ENCODE data around the gene ZNF22.
A peak's percentile ranks its signal among the peaks of the same experiment; 100 is the strongest.

DNA sequence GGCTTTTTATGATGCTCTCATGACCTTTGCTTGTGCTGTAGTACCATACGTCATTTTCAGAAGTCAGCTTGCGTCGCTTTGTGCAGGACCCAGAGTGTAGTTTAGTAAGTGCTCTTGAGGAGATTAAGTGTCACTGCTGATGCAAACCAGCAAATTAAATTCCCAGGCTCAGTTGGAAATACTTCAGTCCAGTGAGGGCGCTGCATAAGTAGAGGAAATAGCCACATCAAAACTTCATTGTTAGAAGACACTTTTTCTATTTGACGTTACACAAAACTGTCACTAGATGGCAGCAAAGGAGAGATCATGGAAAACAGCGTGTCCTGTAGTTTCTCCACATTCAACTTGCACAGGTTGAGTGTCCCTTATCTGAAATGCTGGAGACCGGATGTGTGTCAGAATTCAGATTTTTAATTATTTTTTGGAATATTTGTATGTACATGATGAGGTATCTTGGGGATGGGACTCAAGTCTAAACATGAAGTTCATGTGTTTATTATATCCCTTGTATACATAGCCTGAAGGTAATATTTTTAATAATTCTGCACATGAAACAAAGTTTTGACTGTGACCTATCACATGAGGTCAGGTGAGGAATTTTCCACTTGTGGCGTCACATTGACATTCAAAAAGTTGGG, 7.9 kb downstream of the ZNF22 start:
- TF ChIP-seq, protein P1, sequence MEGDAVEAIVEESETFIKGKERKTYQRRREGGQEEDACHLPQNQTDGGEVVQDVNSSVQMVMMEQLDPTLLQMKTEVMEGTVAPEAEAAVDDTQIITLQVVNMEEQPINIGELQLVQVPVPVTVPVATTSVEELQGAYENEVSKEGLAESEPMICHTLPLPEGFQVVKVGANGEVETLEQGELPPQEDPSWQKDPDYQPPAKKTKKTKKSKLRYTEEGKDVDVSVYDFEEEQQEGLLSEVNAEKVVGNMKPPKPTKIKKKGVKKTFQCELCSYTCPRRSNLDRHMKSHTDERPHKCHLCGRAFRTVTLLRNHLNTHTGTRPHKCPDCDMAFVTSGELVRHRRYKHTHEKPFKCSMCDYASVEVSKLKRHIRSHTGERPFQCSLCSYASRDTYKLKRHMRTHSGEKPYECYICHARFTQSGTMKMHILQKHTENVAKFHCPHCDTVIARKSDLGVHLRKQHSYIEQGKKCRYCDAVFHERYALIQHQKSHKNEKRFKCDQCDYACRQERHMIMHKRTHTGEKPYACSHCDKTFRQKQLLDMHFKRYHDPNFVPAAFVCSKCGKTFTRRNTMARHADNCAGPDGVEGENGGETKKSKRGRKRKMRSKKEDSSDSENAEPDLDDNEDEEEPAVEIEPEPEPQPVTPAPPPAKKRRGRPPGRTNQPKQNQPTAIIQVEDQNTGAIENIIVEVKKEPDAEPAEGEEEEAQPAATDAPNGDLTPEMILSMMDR (conservative IDR thresholded peaks at IDR 0.05; ENCODE audit: low read depth, low read length) = peak; percentile 89
- TF ChIP-seq EZH2 (IDR thresholded peaks at IDR 0.05; ENCODE audit: borderline replicate concordance, low read depth, low read length, poor library complexity, severe bottlenecking) = no peak

Data from A673 (cell line).